HepG2 (cell line): Measurements from ENCODE around the gene TAF8. TPM values are rescaled to one million over a fixed set of nuclear protein-coding genes. Genes with fewer than 3 reads are reported as not detected.

Source experiments
- AKNA ChIP-seq: sonication (generic); formaldehyde crosslinking; IDR thresholded peaks from 2 replicates; pipeline ENCODE4 v1.4.0; 2020; ENCODE audit warnings: missing genetic modification reagents, borderline replicate concordance
- SNAPC5 ChIP-seq: sonication (generic); formaldehyde crosslinking; IDR thresholded peaks from 2 replicates; pipeline ENCODE4 v1.8.1; 2023; ENCODE audit warnings: mild to moderate bottlenecking, missing genetic modification reagents, borderline replicate concordance
- ZNF121 ChIP-seq: sonication (generic); formaldehyde crosslinking; IDR thresholded peaks from 2 replicates; pipeline ENCODE4 v1.5.0; 2020; ENCODE audit warnings: mild to moderate bottlenecking, missing genetic modification reagents
- ZNF17 ChIP-seq: sonication (generic); formaldehyde crosslinking; IDR thresholded peaks from 2 replicates; pipeline ENCODE4 v1.5.0; 2020; ENCODE audit warnings: mild to moderate bottlenecking, missing genetic modification reagents
- polyA plus RNA-seq, 8 experiments: library from polyadenylated mRNA; depleted of rRNA in 3 of 8; stranded (reverse) in 7 of 8; unstranded in 1 of 8; fragments of >200 nt; fragmentation: Illumina TruSeq in 4 of 8; extraction: Trizol in 4 of 8; gene quantifications; 2 replicates each; pipeline versions ENCODE4 v1.2.1 to v1.2.3, GENCODE V29; 2011 to 2016; ENCODE audit warnings: low read depth in 4 of 8, missing spikeins in 1 of 8, mixed read lengths in 1 of 8; ENCODE audit not compliant: insufficient read depth in 1 of 8
- small RNA-seq, 3 experiments: library from RNA; depleted of rRNA; stranded (forward); fragments of <200 nt; gene quantifications; one replicate each; pipeline ENCODE3, GENCODE V24; 2012; ENCODE audit warnings: low read depth in 2 of 3, low replicate concordance in 1 of 3; ENCODE audit not compliant: insufficient read length in 3 of 3, insufficient read depth in 2 of 3
- total RNA-seq, 5 experiments: library from RNA; depleted of rRNA; stranded (reverse); fragments of >200 nt; fragmentation: Illumina TruSeq; extraction: Trizol; gene quantifications; 2 replicates each; pipeline ENCODE4 v1.2.3, GENCODE V29; 2016; ENCODE audit warnings: low read depth in 1 of 5

Gene TAF8
- total and polyA plus RNA-seq, 2 of the 13 experiments (the other 11 are each of a cell fraction or from before 2014, with no cell fraction given), result 25.2 to 25.8 TPM

GRCh38 chr6:42136508-42137193 is 86.3 kb downstream of the TAF8 start (continued):
- TF ChIP-seq AKNA (CRISPR knock-in tag) (no peak), ZNF121 (CRISPR knock-in tag) (no peak), ZNF17 (CRISPR knock-in tag) (no peak), SNAPC5 (CRISPR knock-in tag) (no peak)

Small RNA genes within 50 kb of the gene (small RNA-seq; reads per million reads assigned to genes)
- gene RNU6-761P, result 0 to 1.9 (median 0.65) reads per million in 3 experiments

Other genes with a start within 250 kb of the TAF8 start
- 2.9 TPM in 2 replicates for gene USP49, start 155.1 kb upstream of the TAF8 start, total RNA-seq (2016; rRNA removed; fragmentation: Illumina TruSeq; extraction: Trizol)
- gene USP49, start 155.1 kb upstream of the TAF8 start, polyA plus RNA-seq (2011; rRNA removed), result 4.3 and 4.7 TPM in 2 replicates
- gene MED20, start 129.4 kb upstream of the TAF8 start, total RNA-seq (2016; rRNA removed; fragmentation: Illumina TruSeq; extraction: Trizol), result 41.1 and 56.3 TPM in 2 replicates
- 22.7 and 28.1 TPM in 2 replicates for gene MED20, start 129.4 kb upstream of the TAF8 start, polyA plus RNA-seq (2011; rRNA removed)
- 27.9 and 37.3 TPM in 2 replicates for gene BYSL, start 129.0 kb upstream of the TAF8 start, total RNA-seq (2016; rRNA removed; fragmentation: Illumina TruSeq; extraction: Trizol)
- gene BYSL, start 129.0 kb upstream of the TAF8 start, polyA plus RNA-seq (2011; rRNA removed), result 28.6 and 37.8 TPM in 2 replicates
- 6.9 and 7.2 TPM in 2 replicates for gene CCND3, start 108.7 kb upstream of the TAF8 start, total RNA-seq (2016; rRNA removed; fragmentation: Illumina TruSeq; extraction: Trizol)
- 4.3 and 4.4 TPM in 2 replicates for gene CCND3, start 108.7 kb upstream of the TAF8 start, polyA plus RNA-seq (2011; rRNA removed)
- gene C6orf132, start 92.1 kb downstream of the TAF8 start, total RNA-seq (2016; rRNA removed; fragmentation: Illumina TruSeq; extraction: Trizol), result 1.5 and 3.0 TPM in 2 replicates
- gene C6orf132, start 92.1 kb downstream of the TAF8 start, polyA plus RNA-seq (2011; rRNA removed), result 0.78 and 0.85 TPM in 2 replicates
- gene GUCA1A, start 122.8 kb downstream of the TAF8 start, total RNA-seq (2016; rRNA removed; fragmentation: Illumina TruSeq; extraction: Trizol), result not detected in 2 replicates
- gene GUCA1A, start 122.8 kb downstream of the TAF8 start, polyA plus RNA-seq (2011; rRNA removed), result not detected in 2 replicates
- gene GUCA1B, start 144.4 kb downstream of the TAF8 start, total RNA-seq (2016; rRNA removed; fragmentation: Illumina TruSeq; extraction: Trizol), result 0.31 and 0.75 TPM in 2 replicates
- gene GUCA1B, start 144.4 kb downstream of the TAF8 start, polyA plus RNA-seq (2011; rRNA removed), result 0.58 and 0.74 TPM in 2 replicates
- gene MRPS10, start 167.3 kb downstream of the TAF8 start, total RNA-seq (2016; rRNA removed; fragmentation: Illumina TruSeq; extraction: Trizol), result 54.6 and 79.2 TPM in 2 replicates
- 22.8 and 31.7 TPM in 2 replicates for gene MRPS10, start 167.3 kb downstream of the TAF8 start, polyA plus RNA-seq (2011; rRNA removed)